Activated CD8-positive, alpha-beta memory T cell treated with anti-CD3 and anti-CD28 coated beads, Interleukin-2, amount 50 U/mL, for 48 hours (primary cell): ENCODE measurements around the gene CNTNAP5.

Experiments
- DNase-seq: peaks from one replicate; pipeline ENCODE4 v3.0.0-alpha.2; 2020

Gene CNTNAP5

GRCh38 chr2:124867247-124867646 lies 842.2 kb downstream of the CNTNAP5 start:
- DNase-seq: no peak

GRCh38 chr2:124874219-124874618 lies 849.1 kb downstream of the CNTNAP5 start:
- DNase-seq: no peak

GRCh38 chr2:124874676-124875075 lies 849.6 kb downstream of the CNTNAP5 start:
- no peak for DNase-seq

- no peak for DNase-seq
Measured at GRCh38 chr2:124875627-124876244, 850.6 kb downstream of the CNTNAP5 start.

GRCh38 chr2:124877141-124877577 lies 852.1 kb downstream of the CNTNAP5 start:
- DNase-seq: no peak

- DNase-seq: no peak
Measured at GRCh38 chr2:124879640-124880039, 854.6 kb downstream of the CNTNAP5 start.

- no peak for DNase-seq
Measured at GRCh38 chr2:124880995-124881394, 855.9 kb downstream of the CNTNAP5 start.

GRCh38 chr2:124882423-124882822 lies 857.3 kb downstream of the CNTNAP5 start:
- DNase-seq: no peak

GRCh38 chr2:124883595-124883994 lies 858.5 kb downstream of the CNTNAP5 start:
- DNase-seq: no peak

GRCh38 chr2:124884315-124884714 lies 859.2 kb downstream of the CNTNAP5 start:
- DNase-seq: no peak

- DNase-seq: no peak
Measured at GRCh38 chr2:124886216-124886615, 861.1 kb downstream of the CNTNAP5 start.

- no peak for DNase-seq
Measured at GRCh38 chr2:124887466-124887865, 862.4 kb downstream of the CNTNAP5 start.

- no peak for DNase-seq
Measured at GRCh38 chr2:124888431-124888830, 863.3 kb downstream of the CNTNAP5 start.

GRCh38 chr2:124894199-124894598 lies 869.1 kb downstream of the CNTNAP5 start:
- no peak for DNase-seq

- DNase-seq: no peak
Measured at GRCh38 chr2:124898827-124899226, 873.7 kb downstream of the CNTNAP5 start.

GRCh38 chr2:124908411-124908810 lies 883.3 kb downstream of the CNTNAP5 start:
- no peak for DNase-seq

- no peak for DNase-seq
Measured at GRCh38 chr2:124911560-124911959, 886.5 kb downstream of the CNTNAP5 start.

- DNase-seq: no peak
Measured at GRCh38 chr2:124913868-124914267, 888.8 kb downstream of the CNTNAP5 start.

- DNase-seq: no peak
Measured at GRCh38 chr2:124915567-124915966, 890.5 kb downstream of the CNTNAP5 start.

GRCh38 chr2:124919296-124919695 lies 894.2 kb downstream of the CNTNAP5 start:
- DNase-seq: no peak

- no peak for DNase-seq
Measured at GRCh38 chr2:124920448-124920847, 895.4 kb downstream of the CNTNAP5 start.

- DNase-seq: no peak
Measured at GRCh38 chr2:124921191-124921590, 896.1 kb downstream of the CNTNAP5 start.

GRCh38 chr2:124923097-124923496 lies 898.0 kb downstream of the CNTNAP5 start:
- DNase-seq: no peak

GRCh38 chr2:124933883-124934282 lies 908.8 kb downstream of the CNTNAP5 start:
- DNase-seq: no peak

- no peak for DNase-seq
Measured at GRCh38 chr2:124953921-124954320, 928.8 kb downstream of the CNTNAP5 start.
